PFSK-1 (cell line): Measurements from ENCODE around the gene ZC3H18.

ENCODE experiments used
- POLR2AphosphoS5 ChIP-seq: IDR thresholded peaks from 2 replicates; pipeline ENCODE4 v1.6.1; 2012; ENCODE audit warnings: low read depth, mild to moderate bottlenecking, control low read depth, low read length, moderate library complexity
- REST ChIP-seq, 2 experiments: IDR thresholded peaks; 2 replicates each; pipeline versions ENCODE4 v1.6.1 to v1.8.0; 2011 to 2012; ENCODE audit warnings: low read depth in 2 of 2, low read length in 2 of 2, control low read depth in 1 of 2, inconsistent platforms in 1 of 2, mild to moderate bottlenecking in 1 of 2, moderate library complexity in 1 of 2; ENCODE audit not compliant: insufficient read depth in 1 of 2

GRCh38 chr16:88578446-88579313, 8.5 kb downstream of the ZC3H18 start:
- TF ChIP-seq REST (IDR thresholded peaks at IDR 0.05; ENCODE audit: insufficient read depth in 1 of 2, low read depth in 2 of 2, low read length in 2 of 2) (no peak), POLR2AphosphoS5 (no peak)
